ENCODE results near the gene KRTAP4-11. TPM values are rescaled to one million over a fixed set of nuclear protein-coding genes. Genes with fewer than 3 reads are reported as not detected.

KRTAP4-11 gene
- total and polyA plus RNA-seq, 2 of the 4 experiments (the other 2 are of a cell fraction), result not detected

DNA sequence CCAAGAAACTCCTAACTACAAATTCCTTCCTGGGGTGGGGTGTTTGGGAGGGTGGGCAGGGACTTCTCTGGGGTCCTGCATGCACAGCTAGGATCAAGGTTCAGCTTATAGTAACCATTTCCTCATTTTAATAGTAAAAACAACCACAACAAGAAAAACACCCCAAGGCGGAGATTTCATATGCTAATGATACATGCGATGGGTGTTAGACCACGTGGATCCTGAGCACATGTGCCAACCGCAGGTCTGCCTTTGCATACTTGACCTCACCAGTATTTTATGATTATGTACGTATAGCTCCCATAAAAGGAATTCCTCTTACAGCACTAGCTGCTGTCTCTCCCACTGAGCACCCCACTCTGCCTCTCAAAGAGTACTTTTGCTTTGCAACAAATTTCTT is 1.9 kb downstream of the KRTAP4-11 start:
- Histone ChIP-seq H2BK15ac (ENCODE audit: low read depth, low read length) (no peak overlapping the region), H2BK20ac (ENCODE audit: low read depth, low read length) (peak overlapping the region; percentile 34; the same call in 1 of the 2 replicates), H2BK5ac (ENCODE audit: low read depth, low read length, poor library complexity, severe bottlenecking) (no peak overlapping the region), H3K36me3 (ENCODE audit: control insufficient read depth, insufficient read depth, low read length) (no peaks in the 10 kb centered on the region), H4K91ac (ENCODE audit: insufficient read depth, low read depth, low read length) (peak overlapping the region; percentile 18; the same call in 1 of the 2 replicates), H3K4me2 (ENCODE audit: low read depth, low read length) (no peak overlapping the region), H2AK5ac (ENCODE audit: low read depth, low read length) (no peak overlapping the region), H2AFZ (replicated peaks; ENCODE audit: low read length, poor library complexity) (no peak overlapping the region), H4K20me1 (ENCODE audit: insufficient read depth, low read length) (no peaks in the 10 kb centered on the region), H2AK9ac (replicated peaks; ENCODE audit: low read depth, low read length, poor library complexity) (no peak overlapping the region), H3K9me3 (ENCODE audit: control insufficient read depth, insufficient read depth, low read length) (no peaks in the 10 kb centered on the region), H2BK120ac (ENCODE audit: low read depth, low read length) (no peak overlapping the region), H3K79me1 (ENCODE audit: low read depth in 1 of 2, low read length in 2 of 2) (no peaks in the 10 kb centered on the region), H3K56ac (ENCODE audit: extremely low read depth, insufficient read depth, low read length) (no peak overlapping the region), H3K9me1 (ENCODE audit: insufficient read depth, low read length) (no peaks in the 10 kb centered on the region; the same call in 1 of the 2 replicates), H3K9ac (ENCODE audit: low read depth, low read length) (no peak overlapping the region), H3K4ac (ENCODE audit: low read depth, low read length) (no peak overlapping the region), H3K4me3 (ENCODE audit: insufficient read depth, low read depth, low read length) (no peak overlapping the region), H3K18ac (ENCODE audit: low read depth, low read length) (peak overlapping the region; percentile 45; the same call in 1 of the 2 replicates), H3K27ac (ENCODE audit: insufficient read depth, low read length) (no peak overlapping the region), H3K23ac (ENCODE audit: low read depth, low read length) (no peak overlapping the region), H3K14ac (replicated peaks; ENCODE audit: low read depth, low read length) (no peak overlapping the region; the same call in 1 of the 2 replicates), H4K5ac (ENCODE audit: low read depth, low read length) (no peak overlapping the region), H4K8ac (ENCODE audit: low read depth in 2 of 2, low read length in 2 of 2) (no peak overlapping the region; a peak in 1 of 4 replicates), H3K27me3 (ENCODE audit: control insufficient read depth, insufficient read depth, low read length) (no peaks in the 10 kb centered on the region), H3K4me1 (ENCODE audit: control insufficient read depth, insufficient read depth, low read length) (no peaks in the 10 kb centered on the region)
- POLR2A ChIA-PET (ENCODE audit: unreplicated experiment), result no interaction called here
- dilution Hi-C loops (cut with HindIII; ENCODE audit: low sequenced_read_pairs, unreplicated experiment), result no loop called here
- CTCF ChIA-PET, result interaction anchor here (0.6 kb wide), 1 partner anchor 108 kb away, joined by 3 read pairs; no protein-coding TSS in a partner anchor
- in situ Hi-C loops (cut with MboI; ENCODE audit: low sequenced_read_pairs), result no loop called here
- no peak for ATAC-seq (ENCODE audit: low read depth)
- no TSS peak for BruUV-seq (replicated peaks)
- 100% methylated on average over 1 of the region's 5 CpGs; no CpG with 5 or more reads in 1 of the 2 experiments for WGBS, 2 experiments (ENCODE audit: extremely low coverage in 2 of 2, insufficient read length in 1 of 2)
- no peak for DNase-seq
- intact Hi-C loops (cut with micrococcal nuclease), result no loop called here
- TF ChIP-seq SMC3 (IDR thresholded peaks at IDR 0.05; ENCODE audit: low read depth, low read length) (no peak), MAZ (IDR thresholded peaks at IDR 0.05; ENCODE audit: borderline replicate concordance, low read depth, low read length) (no peak), CHD1 (IDR thresholded peaks at IDR 0.05; ENCODE audit: low read depth, low read length) (no peak), RCOR1 (IDR thresholded peaks at IDR 0.05; ENCODE audit: insufficient replicate concordance, low read length) (no peak), MAFK (IDR thresholded peaks at IDR 0.05; ENCODE audit: low read depth, low read length) (no peak)

Measured in IMR-90 (cell line).